WI38 (cell line): Measurements from ENCODE around the gene MRPS26.

Source experiments
- H3K4me3 ChIP-seq: 2 replicates; pipeline ENCODE4 v1.5.1; 2011; ENCODE audit warnings: low read depth, mild to moderate bottlenecking, control low read depth, low read length
- CTCF ChIP-seq: IDR thresholded peaks from 2 replicates; pipeline ENCODE4 v1.5.1; 2012; ENCODE audit warnings: low read depth, mild to moderate bottlenecking, control low read depth, low read length

MRPS26 gene

GRCh38 chr20:3088031-3088430, 42.2 kb downstream of the MRPS26 start:
- H3K4me3 ChIP-seq, result no peak overlapping the region
- TF ChIP-seq CTCF, result no peak

GRCh38 chr20:3090565-3090964, 44.7 kb downstream of the MRPS26 start:
- H3K4me3 ChIP-seq, result no peak overlapping the region
- no peak for TF ChIP-seq CTCF

GRCh38 chr20:3092611-3093379, 46.9 kb downstream of the MRPS26 start:
- TF ChIP-seq CTCF, result no peak
- H3K4me3 ChIP-seq, result no peak overlapping the region; the same call in 1 of the 2 replicates

GRCh38 chr20:3093861-3094361, 48.1 kb downstream of the MRPS26 start:
- no peak overlapping the region for H3K4me3 ChIP-seq
- TF ChIP-seq CTCF, result no peak

GRCh38 chr20:3094848-3095629, 49.2 kb downstream of the MRPS26 start:
- no peak overlapping the region for H3K4me3 ChIP-seq
- TF ChIP-seq CTCF, result no peak
